MCF 10A (cell line): ENCODE data around the gene ING1. TPM values are rescaled to one million over a fixed set of nuclear protein-coding genes. Genes with fewer than 3 reads are reported as not detected.

ENCODE experiments used
- BruUV-seq: library from RNA; stranded (reverse); fragments of 400-500 nt; replicated peaks from 2 replicates; lab custom pipeline; 2021; lab: Mats Ljungman, UMichigan
- CTCF ChIA-PET: fragments of 300-600 bp; sonication (Branson Sonifier 250); formaldehyde crosslinking; extraction: SDS; loops from one replicate; lab custom pipeline; 2021; ENCODE audit warnings: antibody characterized with exemption, inconsistent platforms; lab: Yijun Ruan, JAX
- POLR2A ChIA-PET: fragments of 300-600, 350-650 bp; sonication (Branson Sonifier 250); formaldehyde crosslinking; extraction: SDS; loops from one replicate; lab custom pipeline; 2020; ENCODE audit warnings: antibody characterized with exemption, inconsistent platforms; lab: Yijun Ruan, JAX
- DNase-seq: peaks from one replicate; pipeline ENCODE4 v3.0.0-alpha.2; 2018; ENCODE audit not compliant: unreplicated experiment
- H3K27ac Mint-ChIP-seq: one replicate; pipeline ENCODE4 v1.8.0; 2022; ENCODE audit warnings: mild to moderate bottlenecking, low read depth, mixed read lengths; ENCODE audit not compliant: unreplicated experiment
- H3K27me3 Mint-ChIP-seq: one replicate; pipeline ENCODE4 v1.8.0; 2022; ENCODE audit warnings: mixed read lengths; ENCODE audit not compliant: insufficient read depth, unreplicated experiment
- H3K36me3 Mint-ChIP-seq: one replicate; pipeline ENCODE4 v1.8.0; 2022; ENCODE audit warnings: mild to moderate bottlenecking, moderate library complexity, mixed read lengths; ENCODE audit not compliant: insufficient read depth, unreplicated experiment
- H3K4me1 Mint-ChIP-seq: one replicate; pipeline ENCODE4 v1.8.0; 2022; ENCODE audit warnings: mixed read lengths; ENCODE audit not compliant: insufficient read depth, unreplicated experiment
- H3K4me3 Mint-ChIP-seq: one replicate; pipeline ENCODE4 v1.8.0; 2022; ENCODE audit warnings: mild to moderate bottlenecking, moderate library complexity, mixed read lengths; ENCODE audit not compliant: unreplicated experiment
- H3K9me3 Mint-ChIP-seq: one replicate; pipeline ENCODE4 v1.8.0; 2022; ENCODE audit warnings: mixed read lengths; ENCODE audit not compliant: unreplicated experiment
- CTCF ChIP-seq: fragments of 200-600 bp; IDR thresholded peaks from one replicate; pipeline ENCODE4 v1.8.0; 2022; ENCODE audit warnings: antibody characterized with exemption, mild to moderate bottlenecking; ENCODE audit not compliant: unreplicated experiment
- intact Hi-C: fragments of 100-400 bp; cut with micrococcal nuclease; formaldehyde crosslinking; loops from 2 replicates; pipeline ENCODE4 v1.14.1; 2022
- total RNA-seq: library from RNA; stranded (reverse); gene quantifications from 2 replicates; pipeline ENCODE4 v1.2.3, GENCODE V29; 2022

The ING1 gene
- total RNA-seq, 1 experiment from 2014 or later: 10.0 TPM

DNA sequence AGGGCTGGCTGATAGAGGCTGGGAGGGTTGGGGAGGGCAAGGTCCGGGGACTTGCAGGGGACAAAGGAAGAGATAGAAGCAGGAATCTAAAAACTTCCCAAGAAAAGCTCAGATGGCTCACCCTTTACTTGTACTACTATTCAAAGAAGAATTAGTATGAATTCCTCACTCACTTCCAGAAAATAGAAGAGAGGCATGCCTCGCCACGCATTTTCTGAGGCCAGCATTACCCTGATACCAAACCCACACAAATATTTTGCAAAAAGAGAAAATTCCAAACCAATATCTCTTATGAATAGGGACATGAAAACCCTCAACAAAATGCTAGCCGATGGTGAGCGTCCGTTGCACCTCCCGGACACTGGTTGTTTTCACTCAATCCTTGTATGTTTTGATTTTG, 54.0 kb downstream of the ING1 start:
- Mint-ChIP-seq H3K27ac (no peak overlapping the region), H3K4me3 (no peak overlapping the region), H3K36me3 (no peaks in the 10 kb centered on the region), H3K9me3 (peaks cover 22% of the 10 kb centered on the region), H3K4me1 (no peaks in the 10 kb centered on the region), H3K27me3 (peaks cover 74% of the 10 kb centered on the region)
- no TSS peak for BruUV-seq
- POLR2A ChIA-PET: interaction anchor here (0.5 kb wide), 1 partner anchor 17 kb away, joined by 3 read pairs; no protein-coding TSS in a partner anchor
- TF ChIP-seq CTCF: no peak
- DNase-seq: no peak
- intact Hi-C loops: no loop called here
- CTCF ChIA-PET: no interaction called here

GRCh38 chr13:110769097-110769496, 55.6 kb downstream of the ING1 start:
- CTCF ChIA-PET: no interaction called here
- intact Hi-C loops: no loop called here

GRCh38 chr13:110770678-110771077, 57.2 kb downstream of the ING1 start:
- DNase-seq: no peak
- H3K9me3 Mint-ChIP-seq: peaks cover 8% of the 10 kb centered on the region
- no peak overlapping the region for H3K4me3 Mint-ChIP-seq
- TF ChIP-seq CTCF: no peak
- no peaks in the 10 kb centered on the region for H3K36me3 Mint-ChIP-seq
- peaks cover 77% of the 10 kb centered on the region for H3K27me3 Mint-ChIP-seq
- no peaks in the 10 kb centered on the region for H3K4me1 Mint-ChIP-seq
- CTCF ChIA-PET: interaction anchor here (0.6 kb wide), 1 partner anchor 55 kb away, joined by 3 read pairs; no protein-coding TSS in a partner anchor
- intact Hi-C loops: no loop called here
- POLR2A ChIA-PET: no interaction called here
- no peak overlapping the region for H3K27ac Mint-ChIP-seq
- no TSS peak for BruUV-seq

More at GRCh38 chr13:110769097-110769496, 55.6 kb downstream of the ING1 start:
- Mint-ChIP-seq H3K27me3 (peaks cover 78% of the 10 kb centered on the region), H3K36me3 (no peaks in the 10 kb centered on the region), H3K9me3 (peaks cover 15% of the 10 kb centered on the region), H3K27ac (no peak overlapping the region), H3K4me3 (no peak overlapping the region), H3K4me1 (no peaks in the 10 kb centered on the region)
- POLR2A ChIA-PET: no interaction called here
- BruUV-seq: no TSS peak
- TF ChIP-seq CTCF: no peak
- no peak for DNase-seq

DNA sequence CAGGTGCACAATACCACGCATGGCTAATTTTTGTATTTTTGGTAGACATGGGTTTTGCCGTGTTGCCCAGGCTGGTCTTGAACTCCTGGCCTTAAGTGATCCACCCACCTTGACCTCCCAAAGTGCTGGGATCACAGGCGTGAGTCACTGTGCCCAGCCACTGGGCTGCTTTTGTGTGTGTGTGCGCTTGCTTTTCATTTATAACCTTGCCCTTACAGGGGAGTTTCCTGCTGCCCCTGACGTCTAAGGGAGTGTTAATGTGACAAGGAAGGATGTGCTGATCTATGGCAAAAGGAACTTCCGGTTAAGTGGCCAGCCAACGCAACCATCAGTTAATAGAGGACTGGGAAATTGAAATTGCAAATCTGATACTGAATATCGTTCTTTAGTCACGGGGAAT, 57.7 kb downstream of the ING1 start:
- Mint-ChIP-seq H3K36me3 (no peaks in the 10 kb centered on the region), H3K4me3 (no peak overlapping the region), H3K9me3 (peaks cover 3% of the 10 kb centered on the region), H3K27ac (no peak overlapping the region), H3K27me3 (peaks cover 77% of the 10 kb centered on the region), H3K4me1 (no peaks in the 10 kb centered on the region)
- POLR2A ChIA-PET: no interaction called here
- no TSS peak for BruUV-seq
- intact Hi-C loops: no loop called here
- TF ChIP-seq CTCF: no peak
- DNase-seq: no peak
- CTCF ChIA-PET: no interaction called here
